NCI-H510A (cell line): ENCODE measurements around the gene PROX2.

ENCODE experiments used
- DNase-seq: peaks from one replicate; lab custom pipeline; 2025; lab: John Stamatoyannopoulos, UW

The PROX2 gene

GRCh38 chr14:74879427-74880182 is 3.7 kb upstream of the PROX2 start:
- no peak for DNase-seq

GRCh38 chr14:74875204-74875603 is 741 bp downstream of the PROX2 start:
- no peak for DNase-seq

GRCh38 chr14:74871819-74872218 is 4.1 kb downstream of the PROX2 start:
- DNase-seq: no peak

- DNase-seq: no peak
Measured at GRCh38 chr14:74868739-74869138, 7.2 kb downstream of the PROX2 start.

- DNase-seq: no peak
Measured at GRCh38 chr14:74867673-74868072, 8.3 kb downstream of the PROX2 start.

GRCh38 chr14:74866708-74867389 is 9.1 kb downstream of the PROX2 start:
- no peak for DNase-seq

- no peak for DNase-seq
Measured at GRCh38 chr14:74865156-74865555, 10.8 kb downstream of the PROX2 start.

GRCh38 chr14:74864198-74864597 is 11.7 kb downstream of the PROX2 start:
- no peak for DNase-seq

- no peak for DNase-seq
Measured at GRCh38 chr14:74863274-74863673, 12.7 kb downstream of the PROX2 start.

GRCh38 chr14:74861734-74862090 is 14.2 kb downstream of the PROX2 start:
- DNase-seq: no peak

- peak; percentile 58 for DNase-seq
Measured at GRCh38 chr14:74860899-74861733, 14.8 kb downstream of the PROX2 start.

- DNase-seq: no peak
Measured at GRCh38 chr14:74859757-74860552, 16.0 kb downstream of the PROX2 start.

- no peak for DNase-seq
Measured at GRCh38 chr14:74858022-74858421, 17.9 kb downstream of the PROX2 start.

- peak; percentile 8 for DNase-seq
Measured at GRCh38 chr14:74856366-74856765, 19.6 kb downstream of the PROX2 start.

GRCh38 chr14:74855945-74856344 is 20.0 kb downstream of the PROX2 start:
- peak; percentile 20 for DNase-seq

GRCh38 chr14:74855021-74855420 is 20.9 kb downstream of the PROX2 start:
- DNase-seq: no peak

- no peak for DNase-seq
Measured at GRCh38 chr14:74853581-74853980, 22.4 kb downstream of the PROX2 start.

- DNase-seq: no peak
Measured at GRCh38 chr14:74852922-74853530, 22.9 kb downstream of the PROX2 start.

GRCh38 chr14:74848768-74849167 is 27.2 kb downstream of the PROX2 start:
- no peak for DNase-seq

- DNase-seq: no peak
Measured at GRCh38 chr14:74846968-74847665, 28.8 kb downstream of the PROX2 start.

GRCh38 chr14:74846168-74846567 is 29.8 kb downstream of the PROX2 start:
- no peak for DNase-seq
